Breast epithelium (tissue), 3 donors: Measurements from ENCODE around the gene PCDH9.

Source experiments
- CTCF ChIP-seq, 3 donors: fragments of 450-650 bp; IDR thresholded peaks; one replicate each; pipeline ENCODE4 v1.5.1; 2016 to 2017; ENCODE audit warnings: antibody characterized with exemption in 3 of 3, mild to moderate bottlenecking in 3 of 3, moderate library complexity in 3 of 3
- POLR2A ChIP-seq: fragments of 450-650 bp; IDR thresholded peaks from one replicate; pipeline ENCODE4 v1.6.1; 2016; ENCODE audit warnings: antibody characterized with exemption, mild to moderate bottlenecking, moderate library complexity
- POLR2AphosphoS5 ChIP-seq, 3 donors: sonication (generic); formaldehyde crosslinking; IDR thresholded peaks; one replicate each; pipeline ENCODE4 v1.6.1; 2017; ENCODE audit warnings: antibody characterized with exemption in 3 of 3

- no peak for TF ChIP-seq CTCF (IDR thresholded peaks at IDR 0.05)
- TF ChIP-seq POLR2AphosphoS5 (IDR thresholded peaks at IDR 0.05) = no peak
- TF ChIP-seq POLR2A = no peak
These were observed 901.7 kb downstream of the PCDH9 start for GRCh38 chr13:66328476-66328875.
